GM19238 (cell line): ENCODE measurements around the gene LOXL4.

Experiments
- DNase-seq: peaks from one replicate; pipeline ENCODE4 v3.0.0; 2011; ENCODE audit warnings: low spot score; ENCODE audit not compliant: insufficient read length

LOXL4 gene

GRCh38 chr10:98267894-98268693, at the start of gene LOXL4:
Gene LOXL4 (minus strand): TSS chr10:98268194. CDS start chr10:98263019, 5,175 bp downstream.
- DNase-seq, result no peak

- no peak for DNase-seq
These were observed 48.7 kb upstream of the LOXL4 start for GRCh38 chr10:98316661-98317060.

DNA sequence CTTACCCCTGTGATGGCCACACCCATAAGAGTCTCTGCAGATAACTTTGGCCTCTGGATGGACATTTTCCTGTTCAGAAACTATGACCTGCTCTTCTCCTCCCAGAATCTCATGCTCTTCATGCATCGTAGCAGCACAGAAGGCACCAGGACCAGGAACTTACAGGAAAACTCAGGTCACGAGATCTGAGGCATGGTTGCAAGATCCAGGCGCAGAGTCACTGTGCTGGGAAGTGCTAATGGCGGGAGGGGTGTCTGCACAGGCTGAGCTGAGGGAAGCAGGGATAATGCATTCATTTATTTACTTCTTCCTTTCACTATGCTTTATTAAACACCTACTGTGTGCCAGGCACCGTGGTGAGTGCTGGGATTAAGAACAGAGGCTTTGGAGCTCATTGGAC, 48.2 kb upstream of the LOXL4 start:
- no peak for DNase-seq

DNA sequence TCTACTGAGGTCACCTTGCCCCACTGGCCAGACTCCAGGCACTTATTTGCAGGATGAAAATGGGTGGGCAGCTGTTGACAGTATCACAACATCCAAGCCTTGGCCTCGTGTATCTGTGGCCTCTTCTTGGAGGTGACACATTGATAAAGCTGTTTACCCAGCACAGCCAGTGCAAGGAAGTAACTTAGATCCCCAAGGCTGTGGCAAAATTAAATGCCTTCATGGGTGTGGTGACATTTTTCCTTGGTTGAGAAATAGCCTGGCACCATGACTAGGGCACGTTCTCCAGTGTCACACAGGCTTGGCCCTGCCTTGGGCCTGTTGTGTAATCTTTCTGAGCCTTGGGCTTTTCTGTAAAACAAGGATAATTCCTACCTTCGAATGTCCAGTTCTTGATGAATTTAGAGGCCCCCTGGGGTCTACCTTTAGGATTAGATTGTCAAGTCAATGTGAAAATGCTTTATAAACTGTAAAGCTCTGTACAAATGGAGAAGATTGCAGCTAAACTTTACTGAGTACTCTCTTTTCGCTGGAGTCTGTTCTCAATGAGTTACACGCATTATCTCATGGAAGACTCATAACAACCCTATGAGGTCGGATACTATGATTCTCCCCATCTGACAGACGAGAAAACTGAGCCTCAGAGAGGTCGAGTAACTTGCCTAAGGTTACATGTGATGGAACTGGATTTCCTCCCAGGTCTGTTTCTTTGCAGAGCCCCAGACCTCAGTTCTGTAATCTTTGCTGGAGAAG, 46.7 kb upstream of the LOXL4 start:
- DNase-seq, result no peak

- DNase-seq, result no peak
These were observed 45.6 kb upstream of the LOXL4 start for GRCh38 chr10:98313598-98313997.

DNA sequence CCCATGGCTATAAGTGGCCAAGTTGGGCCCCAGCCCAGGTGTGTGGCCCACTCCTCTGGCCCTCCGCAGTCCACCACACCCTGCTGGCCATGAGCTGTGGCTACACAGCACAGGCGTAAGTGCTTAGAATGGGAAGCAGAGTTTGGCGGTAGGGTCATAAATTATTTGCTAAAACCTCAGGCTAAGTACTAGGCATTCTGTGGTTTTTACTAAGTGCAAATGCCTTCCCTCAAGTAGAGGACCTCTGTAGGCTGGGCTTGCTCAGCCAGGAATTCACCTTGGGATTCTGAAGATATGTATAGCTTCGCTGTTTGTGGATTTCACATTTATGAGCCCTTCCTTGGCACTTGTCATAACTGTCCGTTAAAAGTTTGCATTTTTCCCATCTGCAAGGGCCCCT, 44.8 kb upstream of the LOXL4 start:
- DNase-seq, result no peak

DNA sequence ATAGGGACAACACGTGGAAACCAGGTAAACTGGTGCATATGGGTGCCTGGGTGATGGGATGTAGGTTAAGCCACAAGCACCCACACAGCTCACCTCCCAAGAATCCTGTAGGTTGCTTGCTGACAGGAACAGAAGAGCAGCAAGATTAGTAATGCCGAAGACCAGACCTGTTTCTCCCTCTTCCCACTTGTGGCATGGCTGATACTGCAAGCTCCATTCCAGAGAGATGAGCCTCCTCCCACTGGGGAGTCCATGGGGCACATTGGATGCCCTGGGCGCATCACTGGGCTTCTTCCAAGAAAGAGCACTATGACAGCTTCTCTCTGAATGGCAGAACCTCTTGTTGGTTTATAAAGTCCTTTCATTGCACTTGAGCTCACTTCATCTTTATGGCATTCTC, 44.4 kb upstream of the LOXL4 start:
- DNase-seq, result no peak

GRCh38 chr10:98310701-98311100, 42.7 kb upstream of the LOXL4 start:
- no peak for DNase-seq

DNA sequence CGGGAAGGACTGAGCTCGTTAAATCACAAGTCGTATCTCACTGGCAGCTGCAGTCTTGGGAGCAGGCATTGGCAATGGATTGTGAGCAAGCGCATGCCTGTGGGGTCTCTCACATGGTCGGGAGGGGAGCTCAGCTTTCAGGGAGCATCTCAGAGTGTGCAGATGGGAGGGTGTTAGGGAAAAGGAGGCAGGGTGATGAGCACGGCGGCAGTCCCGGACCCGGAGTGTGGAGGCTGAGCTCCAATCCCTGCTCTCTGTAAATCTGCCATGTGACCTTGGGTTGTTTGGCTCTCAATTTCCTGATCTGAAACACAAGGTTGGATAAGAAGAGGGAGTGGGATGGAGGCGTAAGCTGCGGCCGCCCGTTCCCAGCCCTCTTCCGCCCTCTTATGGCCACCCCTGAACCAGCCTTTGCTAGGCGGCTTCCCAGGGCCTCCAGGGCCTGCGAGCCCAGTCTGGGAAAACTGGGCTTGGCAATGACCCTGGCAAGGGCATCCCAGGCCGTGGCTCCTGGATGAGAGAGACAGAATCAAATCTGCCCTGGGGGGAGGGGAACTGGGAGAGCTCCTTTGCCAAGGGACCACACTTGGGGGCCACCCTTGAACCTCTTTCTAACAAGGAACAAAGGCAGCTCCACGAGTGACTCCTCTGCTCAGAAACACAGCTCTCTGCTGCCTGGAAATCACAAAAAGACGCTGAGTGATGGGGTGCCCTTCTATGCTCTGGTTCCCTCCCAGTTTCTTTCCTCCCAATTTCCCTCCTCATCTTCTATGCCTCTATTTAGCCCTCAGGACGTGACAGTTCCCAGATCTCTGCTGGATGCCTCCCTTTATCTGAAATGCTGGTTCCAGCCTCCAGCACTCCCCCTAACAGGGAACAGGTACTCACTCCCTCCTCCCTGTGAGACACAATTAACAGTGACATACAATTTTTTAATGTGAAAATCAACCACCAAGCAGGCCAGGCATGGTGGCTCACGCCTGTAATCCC, 41.7 kb upstream of the LOXL4 start:
- peak; percentile 35 for DNase-seq

GRCh38 chr10:98308669-98309365, 40.8 kb upstream of the LOXL4 start:
- DNase-seq, result no peak

DNA sequence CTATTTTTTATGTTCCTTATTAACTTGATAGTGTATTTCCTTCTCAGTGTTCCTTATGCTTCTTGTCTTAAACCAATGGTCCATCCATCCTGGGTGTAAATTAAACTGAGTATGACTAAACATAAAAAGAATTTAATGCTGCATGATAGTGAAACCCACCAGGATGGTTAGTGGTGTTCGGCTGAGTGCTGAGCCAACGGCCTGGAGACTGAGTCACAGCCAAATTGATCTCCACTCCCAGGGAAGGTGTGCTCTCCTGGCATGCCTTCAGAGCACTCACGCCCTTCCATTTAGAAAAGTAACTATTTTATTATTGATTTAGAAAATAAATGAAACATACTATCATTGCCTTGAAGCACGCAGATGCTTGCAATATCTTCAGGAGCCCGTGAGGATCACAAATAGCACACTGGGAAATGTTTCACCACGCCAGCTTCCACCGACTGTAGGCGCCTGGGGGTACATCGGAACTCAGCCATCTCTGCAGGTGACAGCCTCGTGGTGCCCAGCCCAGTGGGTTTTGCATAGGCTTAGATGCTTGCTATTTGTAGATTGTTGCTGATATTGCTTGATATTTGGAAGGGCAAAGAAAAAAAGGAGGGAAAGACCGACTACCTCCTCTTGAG, 40.0 kb upstream of the LOXL4 start:
- no peak for DNase-seq

- no peak for DNase-seq
These were observed 38.5 kb upstream of the LOXL4 start for GRCh38 chr10:98306501-98306900.

- no peak for DNase-seq
These were observed 35.6 kb upstream of the LOXL4 start for GRCh38 chr10:98303569-98303968.

- DNase-seq, result no peak
These were observed 34.9 kb upstream of the LOXL4 start for GRCh38 chr10:98302741-98303365.

- no peak for DNase-seq
These were observed 33.8 kb upstream of the LOXL4 start for GRCh38 chr10:98301664-98302319.

DNA sequence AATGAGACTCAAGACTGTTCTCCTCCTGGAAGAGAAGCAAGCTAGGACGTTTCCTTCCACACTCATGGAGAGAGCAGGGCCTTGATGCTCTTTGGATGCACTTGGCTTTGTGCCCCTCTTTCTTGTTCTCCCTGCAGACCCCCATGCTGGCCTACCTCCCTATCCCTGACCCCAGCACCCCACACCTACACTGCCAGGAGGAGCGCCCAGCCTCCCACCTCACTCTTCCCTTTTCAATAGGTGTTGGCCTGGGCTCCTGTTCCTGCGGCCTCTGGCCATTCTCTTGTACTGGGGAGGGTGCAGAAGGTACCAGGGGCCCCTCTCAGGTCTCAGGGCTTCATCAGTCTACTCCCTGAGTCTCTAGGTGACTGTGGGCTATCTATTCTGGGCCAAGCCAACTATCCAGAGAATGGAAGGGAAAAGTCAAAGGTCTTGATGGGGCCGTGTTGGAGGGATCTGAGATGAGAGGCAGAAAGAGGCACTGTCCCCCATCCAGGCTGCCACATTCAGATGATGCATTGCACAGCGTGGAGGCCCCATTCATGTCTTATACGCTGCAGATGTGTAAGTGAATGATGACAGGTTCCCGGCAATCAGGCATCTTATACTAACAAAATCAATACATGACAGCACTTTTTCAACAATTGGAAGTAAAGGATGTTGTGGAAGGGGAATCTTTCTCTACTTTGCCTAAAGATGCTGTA, 32.7 kb upstream of the LOXL4 start:
- DNase-seq, result no peak

DNA sequence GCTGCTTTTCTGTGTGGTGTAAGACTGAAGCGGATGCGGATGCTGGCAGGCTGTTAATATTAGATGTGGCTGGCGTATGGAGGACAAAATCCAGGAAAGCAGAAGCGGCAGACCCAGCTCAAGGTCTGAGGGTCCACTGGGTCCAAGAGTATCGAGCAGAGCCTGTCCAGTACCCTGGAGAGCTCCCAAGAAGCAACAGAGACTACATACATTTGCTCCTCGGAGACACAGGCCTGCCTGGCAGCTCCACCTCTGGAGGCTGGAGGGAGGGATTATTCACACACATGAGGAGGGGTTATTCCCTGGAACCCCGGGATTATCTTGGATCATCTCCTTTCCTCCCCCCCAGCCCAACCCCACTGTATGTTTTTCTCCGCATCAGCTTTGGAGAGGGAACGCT, 31.3 kb upstream of the LOXL4 start:
- no peak for DNase-seq

DNA sequence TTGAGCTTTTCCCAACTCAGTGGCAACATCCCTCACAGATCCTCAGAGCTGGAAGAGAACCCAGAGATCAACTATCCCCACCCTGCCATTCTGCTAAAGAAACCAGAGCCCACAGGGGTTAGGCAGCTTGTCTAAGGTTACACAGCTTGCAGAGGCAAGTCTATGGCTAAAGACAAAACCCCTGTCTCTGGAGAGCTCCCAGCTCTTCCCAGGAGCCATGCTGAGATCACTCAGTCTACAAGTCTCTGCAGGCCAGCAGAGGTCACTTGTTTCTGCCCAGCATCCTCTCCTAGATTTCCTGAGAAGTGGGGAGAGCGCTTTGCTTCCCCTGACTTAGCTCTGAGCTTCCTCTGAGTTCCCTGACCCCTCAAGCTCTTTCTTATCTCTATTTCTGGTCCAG, 28.5 kb upstream of the LOXL4 start:
- DNase-seq, result no peak

DNA sequence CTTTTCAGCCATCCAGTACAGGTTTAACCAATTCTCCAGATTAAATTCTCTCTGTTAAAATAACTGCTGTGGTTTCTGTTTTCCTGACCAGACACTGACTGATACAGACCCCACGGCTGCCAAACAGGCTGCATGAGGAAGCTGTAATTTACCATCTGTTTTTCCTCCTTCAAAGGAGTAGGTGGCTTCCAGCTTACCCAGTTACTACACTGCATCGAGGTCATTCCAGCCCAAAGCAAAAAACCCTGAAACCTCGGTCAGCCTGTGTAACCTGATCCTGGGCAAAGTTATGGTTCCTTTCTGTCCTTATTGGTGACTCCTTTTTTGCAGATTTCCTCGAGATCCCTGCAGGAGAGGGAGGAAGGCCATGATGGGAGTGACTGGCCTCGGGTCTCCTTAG, 27.9 kb upstream of the LOXL4 start:
- no peak for DNase-seq
